CD14-positive monocyte (primary cell): ENCODE data around the gene FAM13C. TPM values are rescaled to one million over a fixed set of nuclear protein-coding genes. Genes with fewer than 3 reads are reported as not detected.
A peak's percentile ranks its signal among the peaks of the same experiment; 100 is the strongest.

ENCODE experiments used
- DNase-seq, 3 donors: peaks; one replicate each; pipeline ENCODE4 v3.0.0-alpha.2; 2011 to 2022
- H2AFZ ChIP-seq: 2 replicates; pipeline ENCODE4 v1.6.0; 2012; ENCODE audit warnings: mild to moderate bottlenecking, low read depth, low read length, inconsistent platforms; ENCODE audit not compliant: insufficient read depth, poor library complexity, severe bottlenecking
- H3K27ac ChIP-seq, 2 donors: 1 replicate in 1 of 2; 2 replicates in 1 of 2; pipeline ENCODE4 v1.5.1; 2012 to 2013; ENCODE audit warnings: low read length in 2 of 2, control low read depth in 1 of 2, inconsistent platforms in 1 of 2, low read depth in 1 of 2, mild to moderate bottlenecking in 1 of 2
- H3K27me3 ChIP-seq, 2 donors: one replicate each; pipeline versions ENCODE4 v1.6.0 to v1.6.1; 2011 to 2013; ENCODE audit warnings: low read length in 2 of 2; ENCODE audit not compliant: control insufficient read depth in 2 of 2, insufficient read depth in 2 of 2
- H3K36me3 ChIP-seq, 2 donors: replicated peaks in 1 of 2; 1 replicate in 1 of 2; 2 replicates in 1 of 2; pipeline versions ENCODE4 v1.5.1 to v1.6.1; 2012 to 2013; ENCODE audit warnings: low read length in 2 of 2, control low read depth in 1 of 2, inconsistent platforms in 1 of 2, mild to moderate bottlenecking in 1 of 2; ENCODE audit not compliant: insufficient read depth in 2 of 2, control insufficient read depth in 1 of 2
- H3K4me1 ChIP-seq, 2 donors: 1 replicate in 1 of 2; 2 replicates in 1 of 2; pipeline versions ENCODE4 v1.5.1 to v1.6.1; 2012 to 2013; ENCODE audit warnings: low read length in 2 of 2, control low read depth in 1 of 2, inconsistent platforms in 1 of 2, mild to moderate bottlenecking in 1 of 2, moderate library complexity in 1 of 2; ENCODE audit not compliant: insufficient read depth in 2 of 2, control insufficient read depth in 1 of 2
- H3K4me2 ChIP-seq: replicated peaks from 2 replicates; pipeline ENCODE3; 2012; ENCODE audit warnings: low read length, moderate library complexity, mild to moderate bottlenecking; ENCODE audit not compliant: poor library complexity, severe bottlenecking; ENCODE audit errors: extremely low read depth
- H3K4me3 ChIP-seq, 3 experiments: fragments of 200-600 bp in 1 of 3; sonication (generic) in 1 of 3; replicated peaks in 1 of 3; 1 replicate in 2 of 3; 2 replicates in 1 of 3; pipeline ENCODE4 v1.5.1; 2011 to 2013; ENCODE audit warnings: low read length in 3 of 3, mild to moderate bottlenecking in 3 of 3, control low read depth in 2 of 3, low read depth in 2 of 3, inconsistent platforms in 1 of 3, moderate library complexity in 1 of 3
- H3K79me2 ChIP-seq: 2 replicates; pipeline ENCODE4 v1.6.0; 2012; ENCODE audit warnings: mild to moderate bottlenecking, control low read depth, inconsistent platforms, low read length, moderate library complexity; ENCODE audit not compliant: insufficient read depth
- H3K9ac ChIP-seq: 2 replicates; pipeline ENCODE4 v1.6.0; 2017; ENCODE audit warnings: low read length, mild to moderate bottlenecking; ENCODE audit not compliant: insufficient read depth, poor library complexity, severe bottlenecking
- H3K9me3 ChIP-seq, 2 donors: replicated peaks in 1 of 2; 1 replicate in 1 of 2; 2 replicates in 1 of 2; pipeline versions ENCODE4 v1.5.1 to v1.6.1; 2012 to 2013; ENCODE audit warnings: low read length in 2 of 2, control low read depth in 1 of 2; ENCODE audit not compliant: control insufficient read depth in 1 of 2, insufficient read depth in 1 of 2
- H4K20me1 ChIP-seq: 2 replicates; pipeline ENCODE4 v1.6.0; 2012; ENCODE audit warnings: mild to moderate bottlenecking, low read length, control low read depth, moderate library complexity; ENCODE audit not compliant: insufficient read depth
- H3K27ac Mint-ChIP-seq, 7 donors: one replicate each; pipeline ENCODE4 v1.8.0; 2020; ENCODE audit warnings: mild to moderate bottlenecking in 7 of 7, mixed read lengths in 7 of 7, moderate library complexity in 6 of 7, inconsistent platforms in 2 of 7
- H3K27me3 Mint-ChIP-seq, 3 donors: one replicate each; pipeline ENCODE4 v1.8.0; 2021 to 2022; ENCODE audit warnings: low read depth in 3 of 3, mild to moderate bottlenecking in 3 of 3, mixed read lengths in 3 of 3, moderate library complexity in 3 of 3, inconsistent platforms in 1 of 3
- H3K36me3 Mint-ChIP-seq, 2 donors: one replicate each; pipeline ENCODE4 v1.8.0; 2020; ENCODE audit warnings: mixed read lengths in 2 of 2, inconsistent platforms in 1 of 2, mild to moderate bottlenecking in 1 of 2
- H3K4me1 Mint-ChIP-seq: one replicate; pipeline ENCODE4 v1.8.0; 2020; ENCODE audit warnings: mild to moderate bottlenecking, mixed read lengths
- H3K4me3 Mint-ChIP-seq, 2 donors: one replicate each; pipeline ENCODE4 v1.8.0; 2020; ENCODE audit warnings: mild to moderate bottlenecking in 2 of 2, mixed read lengths in 2 of 2, moderate library complexity in 1 of 2
- H3K9me3 Mint-ChIP-seq, 7 donors: one replicate each; pipeline ENCODE4 v1.8.0; 2020 to 2022; ENCODE audit warnings: mixed read lengths in 7 of 7, mild to moderate bottlenecking in 6 of 7, moderate library complexity in 6 of 7, inconsistent platforms in 2 of 7
- CTCF ChIP-seq: fragments of 200-600 bp; IDR thresholded peaks from one replicate; pipeline ENCODE4 v1.8.0; 2022; ENCODE audit warnings: antibody characterized with exemption, mild to moderate bottlenecking
- WGBS: methylation state at CpG from one replicate; pipeline ENCODE4 v1.1.5; 2013; ENCODE audit warnings: missing lambda C conversion rate; ENCODE audit not compliant: insufficient coverage; 5-methylcytosine and 5-hydroxymethylcytosine counted together
- intact Hi-C, 2 donors: fragments of 100-400 bp; cut with micrococcal nuclease; formaldehyde crosslinking; loops; one replicate each; pipeline versions ENCODE4 v1.15.0 to v1.15.1; 2023
- polyA plus RNA-seq, 3 donors: library from polyadenylated mRNA; depleted of rRNA in 1 of 3; unstranded in 2 of 3; stranded (reverse) in 1 of 3; fragments of 300-500 nt in 2 of 3; fragments of >200 nt in 1 of 3; fragmentation: Illumina TruSeq in 2 of 3; gene quantifications; 1 replicate in 2 of 3; 2 replicates in 1 of 3; pipeline ENCODE4 v1.2.3, GENCODE V29; 2012 to 2021

FAM13C gene
- polyA plus RNA-seq, 3 donors = not detected

- H3K27ac ChIP-seq = no peak overlapping the region
- H3K4me3 Mint-ChIP-seq = no peak overlapping the region
- H3K9me3 Mint-ChIP-seq = no peaks in the 10 kb centered on the region
- H2AFZ ChIP-seq = no peak overlapping the region
- no peaks in the 10 kb centered on the region for H3K36me3 Mint-ChIP-seq
- DNase-seq = no peak
- H3K4me2 ChIP-seq = no peak overlapping the region
- H3K4me1 ChIP-seq = no peaks in the 10 kb centered on the region
- H3K27me3 ChIP-seq = no peaks in the 10 kb centered on the region
- H3K79me2 ChIP-seq = no peaks in the 10 kb centered on the region
- no peaks in the 10 kb centered on the region for H3K36me3 ChIP-seq
- TF ChIP-seq CTCF = peak; percentile 38
- H3K27me3 Mint-ChIP-seq = peaks cover 0 to 3% (median 0%) of the 10 kb centered on the region in 3 donors
- no peaks in the 10 kb centered on the region for H4K20me1 ChIP-seq
- H3K27ac Mint-ChIP-seq = no peak overlapping the region
- no peaks in the 10 kb centered on the region for H3K9me3 ChIP-seq
- intact Hi-C loops = no loop called here
- H3K9ac ChIP-seq = no peak overlapping the region
- H3K4me1 Mint-ChIP-seq = no peaks in the 10 kb centered on the region
- H3K4me3 ChIP-seq = no peak overlapping the region
These were observed 127.4 kb downstream of the FAM13C start for GRCh38 chr10:59234816-59235429.

- intact Hi-C loops = no loop called here
- DNase-seq = no peak
These were observed 128.2 kb downstream of the FAM13C start for GRCh38 chr10:59234194-59234593.

More at GRCh38 chr10:59234194-59234593, 128.2 kb downstream of the FAM13C start:
- Histone ChIP-seq H3K27ac (no peak overlapping the region), H3K9ac (no peak overlapping the region), H3K79me2 (no peaks in the 10 kb centered on the region), H3K27me3 (no peaks in the 10 kb centered on the region), H3K4me2 (no peak overlapping the region), H3K36me3 (no peaks in the 10 kb centered on the region), H3K4me3 (no peak overlapping the region), H3K4me1 (no peaks in the 10 kb centered on the region), H2AFZ (no peak overlapping the region), H4K20me1 (no peaks in the 10 kb centered on the region), H3K9me3 (no peaks in the 10 kb centered on the region)
- Mint-ChIP-seq H3K4me1 (no peaks in the 10 kb centered on the region), H3K27ac (no peak overlapping the region), H3K9me3 (no peaks in the 10 kb centered on the region), H3K27me3 (peaks cover 0 to 3% (median 0%) of the 10 kb centered on the region in 3 donors), H3K4me3 (no peak overlapping the region), H3K36me3 (no peaks in the 10 kb centered on the region)
- 86% methylated on average over 1 of the region's 3 CpGs for WGBS
- no peak for TF ChIP-seq CTCF
